ENCODE measurements around the gene PCCA. TPM values are rescaled to one million over a fixed set of nuclear protein-coding genes. Genes with fewer than 3 reads are reported as not detected.

Gene PCCA
- polyA plus RNA-seq, 2 of the 4 experiments (the other 2 are of a cell fraction) = 13.2 to 13.7 TPM

DNA sequence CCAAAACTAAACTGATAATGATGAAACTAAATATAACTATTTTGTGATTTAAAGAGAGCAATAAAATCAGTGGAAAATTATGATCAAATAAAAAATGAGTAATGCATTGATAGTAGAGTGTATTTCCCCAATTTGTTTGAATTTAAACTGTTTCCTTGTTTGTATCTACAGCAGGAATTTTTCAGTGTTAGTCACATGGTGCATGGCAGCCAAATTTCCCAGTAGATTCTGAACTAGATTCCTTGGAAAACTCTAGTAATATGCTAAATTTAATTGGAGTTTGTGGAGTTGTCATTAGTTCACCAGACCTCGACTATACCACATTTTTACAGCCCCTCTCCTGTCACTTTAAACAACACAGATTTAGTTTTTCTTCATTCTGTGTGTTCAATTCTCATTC lies 156.2 kb downstream of the PCCA start:
- FAIRE-seq = no peak
- no peak for DNase-seq (ENCODE audit: low read depth in 1 of 2, low spot score in 1 of 2)
- H3K9me3 ChIP-seq = peaks cover 14% of the 10 kb centered on the region
- 50% methylated on average over 1 of the region's 1 CpG for WGBS (ENCODE audit: missing lambda C conversion rate)
- no peak for ATAC-seq
- no peak overlapping the region for H3K27ac ChIP-seq
- no peak for TF ChIP-seq ZFP36 (IDR thresholded peaks at IDR 0.05; ENCODE audit: borderline replicate concordance, partially characterized antibody)
- no peak for TF ChIP-seq HOXB13 (CRISPR knock-in tag; IDR thresholded peaks at IDR 0.05; ENCODE audit: low read depth)
- no peak for TF ChIP-seq ZC3H11A (IDR thresholded peaks at IDR 0.05)
- TF ChIP-seq SMC3 (IDR thresholded peaks at IDR 0.05) = no peak
- TF ChIP-seq BHLHE40 (IDR thresholded peaks at IDR 0.05; ENCODE audit: low read depth, low read length) = no peak
- no peak for TF ChIP-seq TP53 (CRISPR knock-in tag; IDR thresholded peaks at IDR 0.05)
- TF ChIP-seq POLR2A (IDR thresholded peaks at IDR 0.05; ENCODE audit: low read length) = no peak
- no peak for TF ChIP-seq CHD2 (IDR thresholded peaks at IDR 0.05; ENCODE audit: low read length, partially characterized antibody)
- TF ChIP-seq, protein P1, sequence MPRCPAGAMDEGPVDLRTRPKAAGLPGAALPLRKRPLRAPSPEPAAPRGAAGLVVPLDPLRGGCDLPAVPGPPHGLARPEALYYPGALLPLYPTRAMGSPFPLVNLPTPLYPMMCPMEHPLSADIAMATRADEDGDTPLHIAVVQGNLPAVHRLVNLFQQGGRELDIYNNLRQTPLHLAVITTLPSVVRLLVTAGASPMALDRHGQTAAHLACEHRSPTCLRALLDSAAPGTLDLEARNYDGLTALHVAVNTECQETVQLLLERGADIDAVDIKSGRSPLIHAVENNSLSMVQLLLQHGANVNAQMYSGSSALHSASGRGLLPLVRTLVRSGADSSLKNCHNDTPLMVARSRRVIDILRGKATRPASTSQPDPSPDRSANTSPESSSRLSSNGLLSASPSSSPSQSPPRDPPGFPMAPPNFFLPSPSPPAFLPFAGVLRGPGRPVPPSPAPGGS (IDR thresholded peaks at IDR 0.05) = no peak
- TF ChIP-seq PHF8 (IDR thresholded peaks at IDR 0.05; ENCODE audit: borderline replicate concordance, low read depth) = no peak
- TF ChIP-seq CBX2 (IDR thresholded peaks at IDR 0.05; ENCODE audit: borderline replicate concordance, low read depth) = no peak
- TF ChIP-seq, protein P2, sequence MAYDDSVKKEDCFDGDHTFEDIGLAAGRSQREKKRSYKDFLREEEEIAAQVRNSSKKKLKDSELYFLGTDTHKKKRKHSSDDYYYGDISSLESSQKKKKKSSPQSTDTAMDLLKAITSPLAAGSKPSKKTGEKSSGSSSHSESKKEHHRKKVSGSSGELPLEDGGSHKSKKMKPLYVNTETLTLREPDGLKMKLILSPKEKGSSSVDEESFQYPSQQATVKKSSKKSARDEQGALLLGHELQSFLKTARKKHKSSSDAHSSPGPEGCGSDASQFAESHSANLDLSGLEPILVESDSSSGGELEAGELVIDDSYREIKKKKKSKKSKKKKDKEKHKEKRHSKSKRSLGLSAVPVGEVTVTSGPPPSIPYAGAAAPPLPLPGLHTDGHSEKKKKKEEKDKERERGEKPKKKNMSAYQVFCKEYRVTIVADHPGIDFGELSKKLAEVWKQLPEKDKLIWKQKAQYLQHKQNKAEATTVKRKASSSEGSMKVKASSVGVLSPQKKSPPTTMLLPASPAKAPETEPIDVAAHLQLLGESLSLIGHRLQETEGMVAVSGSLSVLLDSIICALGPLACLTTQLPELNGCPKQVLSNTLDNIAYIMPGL (CRISPR knock-in tag; IDR thresholded peaks at IDR 0.05; ENCODE audit: borderline replicate concordance) = no peak
- no peak for TF ChIP-seq MAFK (IDR thresholded peaks at IDR 0.05; ENCODE audit: partially characterized antibody)
- no peak for TF ChIP-seq POLR2AphosphoS2 (conservative IDR thresholded peaks at IDR 0.05; ENCODE audit: low read length)
- POLR2A ChIA-PET = no interaction called here
- no peak overlapping the region for H3K4me3 ChIP-seq
- H3K4me1 ChIP-seq = peaks cover 8% of the 10 kb centered on the region; the same call in 1 of the 3 replicates
- H3K4me2 ChIP-seq = no peak overlapping the region
- CTCF ChIA-PET = no interaction called here

DNA sequence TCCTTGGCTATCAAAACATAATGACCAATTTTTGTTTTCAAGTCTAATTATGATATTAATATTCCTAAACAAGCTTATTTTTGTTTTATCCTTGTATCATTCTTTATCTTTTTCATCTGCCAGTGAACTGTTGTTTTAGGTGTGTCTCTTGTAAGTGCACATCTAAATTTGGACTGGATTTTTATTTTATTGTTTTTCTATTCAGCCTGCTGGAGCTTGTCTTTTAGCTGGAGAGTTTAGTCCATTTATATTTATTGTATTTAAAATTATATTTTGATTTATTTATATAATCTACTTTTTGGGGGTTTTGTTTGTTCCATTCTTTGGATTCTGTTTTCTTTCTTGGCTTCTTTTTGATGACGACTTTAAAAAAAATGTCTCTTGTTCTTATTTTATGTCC lies 159.0 kb downstream of the PCCA start:
- ATAC-seq (no peak), DNase-seq (ENCODE audit: low read depth in 1 of 2, low spot score in 1 of 2) (no peak), FAIRE-seq (no peak)
- 0 out of 3 replicates have a peak, but pooled peaks cover 4% of the 10 kb centered on the region for H3K4me1 ChIP-seq
- no peak overlapping the region for H3K27ac ChIP-seq
- WGBS (ENCODE audit: missing lambda C conversion rate) = 100% methylated on average over 1 of the region's 1 CpG
- H3K9me3 ChIP-seq = peaks cover 14% of the 10 kb centered on the region
- ChIA-PET CTCF (no interaction called here), POLR2A (no interaction called here)
- no peak for TF ChIP-seq POLR2AphosphoS2 (conservative IDR thresholded peaks at IDR 0.05; ENCODE audit: low read length)
- TF ChIP-seq JUN (IDR thresholded peaks at IDR 0.05) = no peak
- TF ChIP-seq EP300 (IDR thresholded peaks at IDR 0.05) = no peak
- no peak for TF ChIP-seq FOSL2 (IDR thresholded peaks at IDR 0.05)
- no peak for TF ChIP-seq FOSL2 (CRISPR knock-in tag; IDR thresholded peaks at IDR 0.05)
- TF ChIP-seq NR3C1 (IDR thresholded peaks at IDR 0.05) = no peak
- no peak for TF ChIP-seq PHF8 (IDR thresholded peaks at IDR 0.05; ENCODE audit: borderline replicate concordance, low read depth)
- TF ChIP-seq EHMT2 (IDR thresholded peaks at IDR 0.05; ENCODE audit: low read depth) = no peak
- TF ChIP-seq POLR2A (IDR thresholded peaks at IDR 0.05; ENCODE audit: low read length) = no peak
- TF ChIP-seq, protein P2 (CRISPR knock-in tag; IDR thresholded peaks at IDR 0.05; ENCODE audit: borderline replicate concordance) = no peak
- TF ChIP-seq TP53 (CRISPR knock-in tag; IDR thresholded peaks at IDR 0.05) = no peak
- TF ChIP-seq, protein P3, sequence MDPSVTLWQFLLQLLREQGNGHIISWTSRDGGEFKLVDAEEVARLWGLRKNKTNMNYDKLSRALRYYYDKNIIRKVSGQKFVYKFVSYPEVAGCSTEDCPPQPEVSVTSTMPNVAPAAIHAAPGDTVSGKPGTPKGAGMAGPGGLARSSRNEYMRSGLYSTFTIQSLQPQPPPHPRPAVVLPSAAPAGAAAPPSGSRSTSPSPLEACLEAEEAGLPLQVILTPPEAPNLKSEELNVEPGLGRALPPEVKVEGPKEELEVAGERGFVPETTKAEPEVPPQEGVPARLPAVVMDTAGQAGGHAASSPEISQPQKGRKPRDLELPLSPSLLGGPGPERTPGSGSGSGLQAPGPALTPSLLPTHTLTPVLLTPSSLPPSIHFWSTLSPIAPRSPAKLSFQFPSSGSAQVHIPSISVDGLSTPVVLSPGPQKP (IDR thresholded peaks at IDR 0.05; ENCODE audit: low read depth, low read length) = no peak
- TF ChIP-seq, protein P4, sequence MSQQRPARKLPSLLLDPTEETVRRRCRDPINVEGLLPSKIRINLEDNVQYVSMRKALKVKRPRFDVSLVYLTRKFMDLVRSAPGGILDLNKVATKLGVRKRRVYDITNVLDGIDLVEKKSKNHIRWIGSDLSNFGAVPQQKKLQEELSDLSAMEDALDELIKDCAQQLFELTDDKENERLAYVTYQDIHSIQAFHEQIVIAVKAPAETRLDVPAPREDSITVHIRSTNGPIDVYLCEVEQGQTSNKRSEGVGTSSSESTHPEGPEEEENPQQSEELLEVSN (IDR thresholded peaks at IDR 0.05; ENCODE audit: borderline replicate concordance, low read depth) = no peak
- no peak for TF ChIP-seq SREBF2 (IDR thresholded peaks at IDR 0.05)
- TF ChIP-seq KDM5A (IDR thresholded peaks at IDR 0.05) = no peak
- H3K4me3 ChIP-seq = no peak overlapping the region
- no peak overlapping the region for H3K4me2 ChIP-seq

Measured in A549 (cell line).